ENCODE data around the gene RAB40A.
"Not testable (repeated sequence)": the region's sequence is repeated elsewhere in the genome, so short reads cannot be mapped to it uniquely, and the experiment has no call there.

Gene RAB40A

GRCh38 chrX:103523605-103524004 lies 4.3 kb upstream of the RAB40A start:
- DNase-seq (ENCODE audit: low spot score) = no peak

GRCh38 chrX:103520386-103520785 lies 1.1 kb upstream of the RAB40A start:
- no peak for DNase-seq (ENCODE audit: low spot score)

- DNase-seq (ENCODE audit: low spot score) = no peak
Observed at GRCh38 chrX:103518571-103518970, 718 bp downstream of the RAB40A start.

GRCh38 chrX:103517246-103517645 lies 2.0 kb downstream of the RAB40A start:
- no peak for DNase-seq (ENCODE audit: low spot score)

- no peak for DNase-seq (ENCODE audit: low spot score)
Observed at GRCh38 chrX:103513476-103514108, 5.7 kb downstream of the RAB40A start.

- no peak for DNase-seq (ENCODE audit: low spot score)
Observed at GRCh38 chrX:103513067-103513466, 6.2 kb downstream of the RAB40A start.

- no peak for DNase-seq (ENCODE audit: low spot score)
Observed at GRCh38 chrX:103510031-103510430, 9.3 kb downstream of the RAB40A start.

- DNase-seq (ENCODE audit: low spot score) = no peak
Observed at GRCh38 chrX:103503853-103504207, 15.5 kb downstream of the RAB40A start.

- no peak for DNase-seq (ENCODE audit: low spot score)
Observed at GRCh38 chrX:103503163-103503852, 16.0 kb downstream of the RAB40A start.

GRCh38 chrX:103498786-103499185 lies 20.5 kb downstream of the RAB40A start:
- no peak for DNase-seq (ENCODE audit: low spot score)

GRCh38 chrX:103495786-103496185 lies 23.5 kb downstream of the RAB40A start:
- no peak for DNase-seq (ENCODE audit: low spot score)

- DNase-seq (ENCODE audit: low spot score) = not testable (repeated sequence)
Observed at GRCh38 chrX:103493578-103493977, 25.7 kb downstream of the RAB40A start.

- DNase-seq (ENCODE audit: low spot score) = not testable (repeated sequence)
Observed at GRCh38 chrX:103489733-103490132, 29.6 kb downstream of the RAB40A start.

- DNase-seq (ENCODE audit: low spot score) = no peak
Observed at GRCh38 chrX:103488794-103489193, 30.5 kb downstream of the RAB40A start.

GRCh38 chrX:103488332-103488731 lies 31.0 kb downstream of the RAB40A start:
- no peak for DNase-seq (ENCODE audit: low spot score)

GRCh38 chrX:103483720-103484119 lies 35.6 kb downstream of the RAB40A start:
- DNase-seq (ENCODE audit: low spot score) = no peak

- no peak for DNase-seq (ENCODE audit: low spot score)
Observed at GRCh38 chrX:103480526-103480925, 38.8 kb downstream of the RAB40A start.

- DNase-seq (ENCODE audit: low spot score) = no peak
Observed at GRCh38 chrX:103477496-103477895, 41.8 kb downstream of the RAB40A start.

GRCh38 chrX:103475381-103475780 lies 43.9 kb downstream of the RAB40A start:
- no peak for DNase-seq (ENCODE audit: low spot score)

- DNase-seq (ENCODE audit: low spot score) = not testable (repeated sequence)
Observed at GRCh38 chrX:103469977-103470376, 49.3 kb downstream of the RAB40A start.

GRCh38 chrX:103467887-103468286 lies 51.4 kb downstream of the RAB40A start:
- DNase-seq (ENCODE audit: low spot score) = no peak

- DNase-seq (ENCODE audit: low spot score) = no peak
Observed at GRCh38 chrX:103467156-103467555, 52.1 kb downstream of the RAB40A start.

- peak; percentile 37 for DNase-seq (ENCODE audit: low spot score)
Observed at GRCh38 chrX:103464774-103465117, 54.5 kb downstream of the RAB40A start.

Data from LoVo (cell line).